Ovary (tissue), 3 donors: ENCODE results near the gene IGLON5.

Experiments used
- EP300 ChIP-seq: sonication (generic); formaldehyde crosslinking; IDR thresholded peaks from one replicate; pipeline ENCODE4 v1.6.1; 2017; ENCODE audit warnings: antibody characterized with exemption
- POLR2A ChIP-seq: fragments of 450-650 bp; IDR thresholded peaks from one replicate; pipeline ENCODE4 v1.6.1; 2017; ENCODE audit warnings: antibody characterized with exemption, mild to moderate bottlenecking, moderate library complexity
- TF ChIP-seq, protein P1 (sequence below), 3 donors: fragments of 450-650 bp in 2 of 3; fragments of 200-600 bp in 1 of 3; IDR thresholded peaks; one replicate each; pipeline versions ENCODE4 v1.5.1 to v1.8.0; 2016 to 2022; ENCODE audit warnings: antibody characterized with exemption in 3 of 3, mild to moderate bottlenecking in 1 of 3
- donor health status: DM: no; HTN: no; CAD: no.

DNA sequence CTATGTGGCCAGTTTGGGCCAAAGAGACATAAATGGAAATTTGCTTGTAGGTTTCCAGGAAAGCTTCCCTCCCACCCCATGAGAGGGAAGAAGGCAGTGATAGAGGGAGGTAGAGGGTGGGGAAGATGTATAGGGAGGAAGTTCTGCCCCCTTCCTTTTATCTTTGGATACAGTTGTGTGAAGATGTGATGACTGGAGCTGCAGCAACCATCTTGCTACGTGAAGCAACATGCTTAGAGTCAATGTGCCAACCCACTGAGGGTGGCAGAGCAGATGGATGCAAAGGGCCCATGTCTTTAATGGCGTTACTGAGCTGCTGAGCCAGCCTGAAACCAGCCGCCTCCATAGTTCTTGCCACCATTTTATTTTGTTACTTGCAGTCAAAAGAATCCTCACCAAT is 19.7 kb downstream of the IGLON5 start:
- TF ChIP-seq EP300, result no peak
- no peak for TF ChIP-seq POLR2A
- TF ChIP-seq, protein P1, sequence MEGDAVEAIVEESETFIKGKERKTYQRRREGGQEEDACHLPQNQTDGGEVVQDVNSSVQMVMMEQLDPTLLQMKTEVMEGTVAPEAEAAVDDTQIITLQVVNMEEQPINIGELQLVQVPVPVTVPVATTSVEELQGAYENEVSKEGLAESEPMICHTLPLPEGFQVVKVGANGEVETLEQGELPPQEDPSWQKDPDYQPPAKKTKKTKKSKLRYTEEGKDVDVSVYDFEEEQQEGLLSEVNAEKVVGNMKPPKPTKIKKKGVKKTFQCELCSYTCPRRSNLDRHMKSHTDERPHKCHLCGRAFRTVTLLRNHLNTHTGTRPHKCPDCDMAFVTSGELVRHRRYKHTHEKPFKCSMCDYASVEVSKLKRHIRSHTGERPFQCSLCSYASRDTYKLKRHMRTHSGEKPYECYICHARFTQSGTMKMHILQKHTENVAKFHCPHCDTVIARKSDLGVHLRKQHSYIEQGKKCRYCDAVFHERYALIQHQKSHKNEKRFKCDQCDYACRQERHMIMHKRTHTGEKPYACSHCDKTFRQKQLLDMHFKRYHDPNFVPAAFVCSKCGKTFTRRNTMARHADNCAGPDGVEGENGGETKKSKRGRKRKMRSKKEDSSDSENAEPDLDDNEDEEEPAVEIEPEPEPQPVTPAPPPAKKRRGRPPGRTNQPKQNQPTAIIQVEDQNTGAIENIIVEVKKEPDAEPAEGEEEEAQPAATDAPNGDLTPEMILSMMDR (IDR thresholded peaks at IDR 0.05), result no peak
